OCI-LY3 (cell line): Measurements from ENCODE around the gene ZNF423.

Experiments used
- H2AFZ ChIP-seq: fragments of 200-600, 300-600 bp; shearing (Covaris generic); 2 replicates; pipeline ENCODE4 v1.6.0; 2014; ENCODE audit warnings: antibody characterized with exemption, low read depth, low read length
- H3K27ac ChIP-seq: fragments of 200-600, 300-600 bp; sonication (generic); 2 replicates; pipeline ENCODE4 v1.5.1; 2014; ENCODE audit warnings: mild to moderate bottlenecking, low read length, moderate library complexity, mixed read lengths
- H3K27me3 ChIP-seq: fragments of 200-600, 300-600 bp; sonication (generic); 2 replicates; pipeline ENCODE4 v1.6.1; 2014; ENCODE audit warnings: low read depth, low read length, mixed read lengths
- H3K36me3 ChIP-seq: fragments of 200-600, 300-600 bp; sonication (generic); replicated peaks from 2 replicates; pipeline ENCODE3; 2014; ENCODE audit warnings: low read depth, low read length, mixed read lengths
- H3K4me1 ChIP-seq: fragments of 300-600, 200-600 bp; sonication (generic); 2 replicates; pipeline ENCODE4 v1.6.1; 2014; ENCODE audit warnings: low read length, mixed read lengths
- H3K4me2 ChIP-seq: fragments of 200-600, 300-600 bp; sonication (generic); 2 replicates; pipeline ENCODE4 v1.6.1; 2014; ENCODE audit warnings: low read length, mixed read lengths
- H3K4me3 ChIP-seq: fragments of 300-600, 200-600 bp; sonication (generic); 2 replicates; pipeline ENCODE4 v1.5.1; 2014; ENCODE audit warnings: antibody characterized with exemption, mild to moderate bottlenecking, low read length, moderate library complexity
- H3K79me2 ChIP-seq: fragments of 300-600, 200-600 bp; shearing (Covaris generic); 2 replicates; pipeline ENCODE4 v1.6.1; 2014; ENCODE audit warnings: mild to moderate bottlenecking, low read length, mixed read lengths
- H3K9ac ChIP-seq: fragments of 300-600, 200-600 bp; shearing (Covaris generic); 2 replicates; pipeline ENCODE4 v1.6.0; 2014; ENCODE audit warnings: mild to moderate bottlenecking, low read length, moderate library complexity
- H3K9me3 ChIP-seq: fragments of 200-600, 300-600 bp; shearing (Covaris generic); 2 replicates; pipeline ENCODE4 v1.6.1; 2014; ENCODE audit warnings: low read length, mixed read lengths; ENCODE audit not compliant: insufficient read depth
- H4K20me1 ChIP-seq: fragments of 200-600, 300-600 bp; sonication (generic); 2 replicates; pipeline ENCODE4 v1.6.1; 2016; ENCODE audit warnings: low read length, mixed read lengths; ENCODE audit not compliant: insufficient read depth
- EZH2phosphoT487 ChIP-seq: fragments of 200-600 bp; shearing (Covaris generic); IDR thresholded peaks from 2 replicates; pipeline ENCODE4 v1.6.1; 2018; ENCODE audit warnings: antibody characterized with exemption, mixed run types, low read depth
- TF ChIP-seq, protein P1 (sequence below): fragments of 200-600, 300-600 bp; sonication (generic); IDR thresholded peaks from 2 replicates; pipeline ENCODE4 v1.5.1; 2014; ENCODE audit warnings: antibody characterized with exemption, low read length, low read depth

ZNF423 gene

DNA sequence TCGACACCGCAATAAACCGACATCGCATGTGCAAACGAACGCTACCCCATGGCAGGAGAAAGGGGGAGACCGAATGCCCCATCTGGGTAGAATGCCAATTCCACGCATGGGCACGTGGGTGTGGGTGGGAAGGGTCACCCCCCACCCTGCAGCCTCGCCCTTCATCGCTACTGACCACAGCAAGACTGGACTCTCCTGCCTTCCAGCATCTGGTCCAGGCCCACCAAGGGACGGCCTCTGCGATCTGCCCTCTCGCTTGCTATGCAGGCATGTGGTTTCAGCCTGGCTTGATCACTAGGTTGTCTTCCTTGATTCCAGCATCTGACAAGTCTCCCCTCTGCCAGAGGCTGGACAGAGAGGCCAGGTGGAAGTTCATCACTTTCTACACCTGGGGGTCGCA is 323.0 kb downstream of the ZNF423 start:
- Histone ChIP-seq H3K27me3 (peaks cover 34% of the 10 kb centered on the region), H3K4me1 (no peaks in the 10 kb centered on the region; the same call in 1 of the 2 replicates), H3K79me2 (no peaks in the 10 kb centered on the region), H3K4me3 (no peak overlapping the region), H3K4me2 (no peak overlapping the region), H4K20me1 (no peaks in the 10 kb centered on the region), H3K27ac (no peak overlapping the region), H2AFZ (no peak overlapping the region), H3K9ac (no peak overlapping the region), H3K36me3 (no peaks in the 10 kb centered on the region), H3K9me3 (no peaks in the 10 kb centered on the region)
- TF ChIP-seq, protein P1, sequence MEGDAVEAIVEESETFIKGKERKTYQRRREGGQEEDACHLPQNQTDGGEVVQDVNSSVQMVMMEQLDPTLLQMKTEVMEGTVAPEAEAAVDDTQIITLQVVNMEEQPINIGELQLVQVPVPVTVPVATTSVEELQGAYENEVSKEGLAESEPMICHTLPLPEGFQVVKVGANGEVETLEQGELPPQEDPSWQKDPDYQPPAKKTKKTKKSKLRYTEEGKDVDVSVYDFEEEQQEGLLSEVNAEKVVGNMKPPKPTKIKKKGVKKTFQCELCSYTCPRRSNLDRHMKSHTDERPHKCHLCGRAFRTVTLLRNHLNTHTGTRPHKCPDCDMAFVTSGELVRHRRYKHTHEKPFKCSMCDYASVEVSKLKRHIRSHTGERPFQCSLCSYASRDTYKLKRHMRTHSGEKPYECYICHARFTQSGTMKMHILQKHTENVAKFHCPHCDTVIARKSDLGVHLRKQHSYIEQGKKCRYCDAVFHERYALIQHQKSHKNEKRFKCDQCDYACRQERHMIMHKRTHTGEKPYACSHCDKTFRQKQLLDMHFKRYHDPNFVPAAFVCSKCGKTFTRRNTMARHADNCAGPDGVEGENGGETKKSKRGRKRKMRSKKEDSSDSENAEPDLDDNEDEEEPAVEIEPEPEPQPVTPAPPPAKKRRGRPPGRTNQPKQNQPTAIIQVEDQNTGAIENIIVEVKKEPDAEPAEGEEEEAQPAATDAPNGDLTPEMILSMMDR, result no peak
- TF ChIP-seq EZH2phosphoT487, result no peak

DNA sequence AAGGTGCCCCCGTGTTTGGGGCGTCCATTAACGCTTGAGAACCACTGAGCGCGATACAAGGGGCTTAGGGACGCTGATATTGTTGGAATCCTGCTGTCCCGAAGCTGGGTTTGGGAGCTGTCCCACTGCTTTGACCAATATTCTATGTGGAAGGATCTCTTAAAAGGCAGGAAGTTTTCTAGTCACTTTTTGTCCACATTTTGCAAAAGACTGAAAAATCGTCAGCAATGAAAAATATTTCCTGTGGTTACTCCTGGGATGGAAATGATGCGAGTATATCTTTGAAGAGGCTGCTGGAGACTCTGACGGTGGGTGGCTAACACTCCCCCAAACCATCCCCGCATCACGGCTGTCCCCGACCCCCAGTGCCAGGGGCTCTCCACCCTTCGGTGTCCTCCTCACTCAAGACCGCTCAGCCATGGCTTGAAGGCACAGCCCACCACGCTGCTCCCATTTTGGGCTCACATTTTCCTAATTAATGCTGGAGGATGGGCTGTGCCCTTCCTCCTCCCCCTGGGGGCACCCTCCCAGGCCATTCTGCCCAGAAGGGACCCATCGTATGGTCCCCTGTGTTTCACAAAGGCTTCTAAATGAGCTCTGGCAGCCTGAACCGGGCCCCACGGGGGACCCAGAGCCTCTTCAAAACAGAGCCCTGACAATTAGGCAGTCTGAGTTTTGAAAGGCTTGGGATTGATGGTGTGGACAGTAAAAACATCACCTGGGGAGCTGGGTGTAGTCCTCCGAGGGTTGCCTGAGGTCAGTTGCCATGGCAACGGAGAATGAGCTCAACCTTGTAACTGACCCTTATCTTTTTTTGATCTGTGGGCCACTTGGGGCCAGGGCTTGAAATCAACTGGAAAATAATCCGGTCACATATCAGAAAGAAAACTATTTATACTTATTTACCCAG is 323.7 kb downstream of the ZNF423 start:
- H4K20me1 ChIP-seq, result no peaks in the 10 kb centered on the region
- H3K9ac ChIP-seq, result no peak overlapping the region

DNA sequence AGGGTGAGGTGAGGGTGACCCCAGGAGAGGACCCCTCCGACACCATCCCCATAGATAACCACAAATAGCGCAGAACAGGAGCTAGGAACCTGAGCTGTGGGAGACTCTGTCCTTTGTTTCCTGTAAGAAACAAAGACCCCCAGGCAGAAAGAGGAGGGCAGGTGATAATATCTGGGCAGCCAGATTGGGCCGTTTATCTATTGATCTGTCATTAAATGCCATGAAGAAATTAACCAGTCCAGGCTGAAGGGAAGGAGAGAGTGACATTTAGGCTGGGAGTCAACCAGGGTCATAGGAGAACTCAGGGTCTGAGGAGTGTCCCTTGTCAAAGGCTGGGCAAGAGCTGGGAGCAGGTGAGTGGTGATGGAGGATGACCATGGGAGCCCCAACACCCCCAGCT is 324.5 kb downstream of the ZNF423 start:
- Histone ChIP-seq H3K4me1 (no peaks in the 10 kb centered on the region; the same call in 1 of the 2 replicates), H3K4me3 (no peak overlapping the region), H3K4me2 (no peak overlapping the region), H3K27ac (no peak overlapping the region), H3K79me2 (no peaks in the 10 kb centered on the region), H3K27me3 (peaks cover 36% of the 10 kb centered on the region), H2AFZ (no peak overlapping the region), H3K9me3 (no peaks in the 10 kb centered on the region), H3K9ac (no peak overlapping the region), H3K36me3 (no peaks in the 10 kb centered on the region), H4K20me1 (no peaks in the 10 kb centered on the region)
- TF ChIP-seq EZH2phosphoT487, result no peak
- TF ChIP-seq, protein P1, result no peak

More for the DNA sequence above, 323.7 kb downstream of the ZNF423 start:
- Histone ChIP-seq H3K79me2 (no peaks in the 10 kb centered on the region), H3K4me1 (no peaks in the 10 kb centered on the region; the same call in 1 of the 2 replicates), H3K4me3 (no peak overlapping the region), H3K27me3 (peaks cover 36% of the 10 kb centered on the region), H3K36me3 (no peaks in the 10 kb centered on the region), H3K4me2 (no peak overlapping the region), H3K27ac (no peak overlapping the region), H2AFZ (no peak overlapping the region), H3K9me3 (no peaks in the 10 kb centered on the region)
- TF ChIP-seq EZH2phosphoT487, result no peak
- TF ChIP-seq, protein P1, result no peak

DNA sequence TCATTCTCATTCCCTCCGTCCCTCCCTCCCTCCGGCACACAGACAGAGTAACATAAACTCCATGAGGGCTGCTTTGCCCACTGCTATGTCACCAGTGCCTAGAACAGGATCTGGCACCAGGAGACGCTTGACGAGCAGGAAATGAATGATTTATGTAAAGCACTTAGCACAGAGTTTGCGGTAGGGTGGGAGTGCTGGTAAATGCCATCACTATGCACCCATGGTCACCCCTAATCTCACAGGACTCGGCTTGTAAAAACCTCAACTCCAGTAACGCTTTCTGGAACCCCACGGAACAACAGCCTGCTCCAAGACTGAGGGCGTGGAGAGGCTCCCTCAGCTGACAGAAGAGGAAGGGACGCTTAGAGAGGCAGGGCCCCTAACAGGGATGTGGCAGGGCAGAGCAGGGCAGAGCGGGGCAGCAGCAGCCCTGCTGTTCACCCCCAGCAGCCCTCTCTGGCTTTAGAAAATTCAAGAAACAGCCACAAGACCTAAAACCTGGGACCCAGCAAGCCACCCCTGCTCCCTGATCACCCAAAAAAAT is 325.4 kb downstream of the ZNF423 start:
- Histone ChIP-seq H3K79me2 (no peaks in the 10 kb centered on the region), H4K20me1 (no peaks in the 10 kb centered on the region), H2AFZ (no peak overlapping the region), H3K4me1 (no peaks in the 10 kb centered on the region; the same call in 1 of the 2 replicates), H3K36me3 (no peaks in the 10 kb centered on the region), H3K9ac (no peak overlapping the region), H3K27ac (no peak overlapping the region), H3K27me3 (peaks cover 36% of the 10 kb centered on the region), H3K4me3 (no peak overlapping the region), H3K4me2 (no peak overlapping the region; the same call in none of the 2 replicates), H3K9me3 (no peaks in the 10 kb centered on the region)
- TF ChIP-seq, protein P1, result no peak
- no peak for TF ChIP-seq EZH2phosphoT487
